ENCODE results near the gene STAB1. TPM values are rescaled to one million over a fixed set of nuclear protein-coding genes. Genes with fewer than 3 reads are reported as not detected.

The STAB1 gene
- total RNA-seq, 3 donors from 2014 or later: 47.7 to 149 (median 55.4) TPM

DNA sequence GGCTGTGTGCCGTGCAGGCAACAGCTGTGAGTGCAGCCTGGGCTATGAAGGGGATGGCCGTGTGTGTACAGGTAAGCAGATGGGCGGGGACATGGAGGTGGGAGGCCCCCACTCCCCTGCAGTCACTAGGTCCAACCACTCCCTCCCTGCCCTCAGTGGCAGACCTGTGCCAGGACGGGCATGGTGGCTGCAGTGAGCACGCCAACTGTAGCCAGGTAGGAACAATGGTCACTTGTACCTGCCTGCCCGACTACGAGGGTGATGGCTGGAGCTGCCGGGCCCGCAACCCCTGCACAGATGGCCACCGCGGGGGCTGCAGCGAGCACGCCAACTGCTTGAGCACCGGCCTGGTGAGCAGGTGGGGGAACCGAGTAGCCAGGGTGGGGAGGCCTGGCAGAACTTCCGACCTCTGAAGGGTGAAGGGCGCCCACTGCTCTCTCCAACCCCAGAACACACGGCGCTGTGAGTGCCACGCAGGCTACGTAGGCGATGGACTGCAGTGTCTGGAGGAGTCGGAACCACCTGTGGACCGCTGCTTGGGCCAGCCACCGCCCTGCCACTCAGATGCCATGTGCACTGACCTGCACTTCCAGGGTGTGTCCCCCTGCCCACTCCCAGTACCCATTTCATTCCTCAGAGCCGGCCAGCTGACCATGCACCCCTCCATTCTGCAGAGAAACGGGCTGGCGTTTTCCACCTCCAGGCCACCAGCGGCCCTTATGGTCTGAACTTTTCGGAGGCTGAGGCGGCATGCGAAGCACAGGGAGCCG is 26.9 kb downstream of the STAB1 start:
- DNase-seq (ENCODE audit: low spot score in 2 of 2): no peak
- no peak for TF ChIP-seq CTCF (IDR thresholded peaks at IDR 0.05)
- no peak for TF ChIP-seq POLR2A (IDR thresholded peaks at IDR 0.05)
- TF ChIP-seq POLR2AphosphoS5 (IDR thresholded peaks at IDR 0.05): no peak
- H3K9me3 ChIP-seq: no peaks in the 10 kb centered on the region
- no peak overlapping the region for H3K27ac ChIP-seq
- H3K27me3 ChIP-seq: no peaks in the 10 kb centered on the region
- intact Hi-C loops (cut with DNase I; ENCODE audit: low total_unique reads): no loop called here
- no peak overlapping the region for H3K4me3 ChIP-seq
- H3K36me3 ChIP-seq: no peaks in the 10 kb centered on the region
- H3K4me1 ChIP-seq: peaks cover 3 to 12% of the 10 kb centered on the region in 2 donors

- Histone ChIP-seq H3K36me3 (no peaks in the 10 kb centered on the region), H3K27ac (peak overlapping the region in 1 of 2 donors; percentile 3), H3K27me3 (no peaks in the 10 kb centered on the region), H3K4me1 (peaks cover 3 to 12% of the 10 kb centered on the region in 2 donors), H3K9me3 (no peaks in the 10 kb centered on the region), H3K4me3 (no peak overlapping the region)
- TF ChIP-seq POLR2AphosphoS5 (IDR thresholded peaks at IDR 0.05) (no peak), CTCF (IDR thresholded peaks at IDR 0.05) (no peak), POLR2A (IDR thresholded peaks at IDR 0.05) (no peak)
- no peak for DNase-seq (ENCODE audit: low spot score in 2 of 2)
- intact Hi-C loops (cut with DNase I; ENCODE audit: low total_unique reads): no loop called here
Measured at GRCh38 chr3:52522651-52523251, 27.6 kb downstream of the STAB1 start.

DNA sequence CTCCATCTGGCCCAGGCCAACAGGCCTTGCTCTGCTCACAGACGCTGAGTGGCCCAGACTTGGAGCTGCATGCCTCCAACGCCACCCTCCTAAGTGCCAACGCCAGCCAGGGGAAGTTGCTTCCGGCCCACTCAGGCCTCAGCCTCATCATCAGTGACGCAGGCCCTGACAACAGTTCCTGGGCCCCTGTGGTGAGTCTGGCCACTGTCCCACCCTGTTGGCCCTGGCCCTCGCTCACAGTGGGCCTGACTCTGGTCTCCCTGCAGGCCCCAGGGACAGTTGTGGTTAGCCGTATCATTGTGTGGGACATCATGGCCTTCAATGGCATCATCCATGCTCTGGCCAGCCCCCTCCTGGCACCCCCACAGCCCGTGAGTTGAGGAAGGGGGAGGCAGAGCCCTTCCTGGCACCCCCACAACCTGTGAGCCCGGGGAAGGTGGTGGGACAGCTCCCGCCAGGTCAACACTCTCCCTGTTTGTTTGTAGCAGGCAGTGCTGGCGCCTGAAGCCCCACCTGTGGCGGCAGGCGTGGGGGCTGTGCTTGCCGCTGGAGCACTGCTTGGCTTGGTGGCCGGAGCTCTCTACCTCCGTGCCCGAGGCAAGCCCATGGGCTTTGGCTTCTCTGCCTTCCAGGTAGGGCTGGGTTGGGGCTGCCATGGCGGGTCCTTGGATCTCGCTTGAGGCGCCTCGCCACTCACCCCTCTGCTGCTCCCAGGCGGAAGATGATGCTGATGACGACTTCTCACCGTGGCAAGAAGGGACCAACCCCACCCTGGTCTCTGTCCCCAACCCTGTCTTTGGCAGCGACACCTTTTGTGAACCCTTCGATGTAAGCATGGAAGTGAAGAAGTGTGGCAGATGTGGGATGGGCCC is 28.5 kb downstream of the STAB1 start:
- intact Hi-C loops (cut with DNase I; ENCODE audit: low total_unique reads): no loop called here
- no peaks in the 10 kb centered on the region for H3K36me3 ChIP-seq
- peak overlapping the region; percentile 29 to 75 for H3K27ac ChIP-seq
- no peak for DNase-seq (ENCODE audit: low spot score in 2 of 2)
- H3K4me3 ChIP-seq: no peak overlapping the region
- H3K9me3 ChIP-seq: no peaks in the 10 kb centered on the region
- H3K27me3 ChIP-seq: no peaks in the 10 kb centered on the region
- H3K4me1 ChIP-seq: peaks cover 3 to 12% of the 10 kb centered on the region in 2 donors
- no peak for TF ChIP-seq POLR2A (IDR thresholded peaks at IDR 0.05)
- no peak for TF ChIP-seq CTCF (IDR thresholded peaks at IDR 0.05)
- TF ChIP-seq POLR2AphosphoS5 (IDR thresholded peaks at IDR 0.05): no peak

- Histone ChIP-seq H3K4me3 (no peak overlapping the region), H3K36me3 (no peaks in the 10 kb centered on the region), H3K27me3 (no peaks in the 10 kb centered on the region), H3K4me1 (peaks cover 3 to 12% of the 10 kb centered on the region in 2 donors), H3K9me3 (no peaks in the 10 kb centered on the region), H3K27ac (peak overlapping the region; percentile 75 to 79)
- DNase-seq (ENCODE audit: low spot score in 2 of 2): no peak
- TF ChIP-seq POLR2A (IDR thresholded peaks at IDR 0.05): no peak
- TF ChIP-seq POLR2AphosphoS5 (IDR thresholded peaks at IDR 0.05): no peak
- TF ChIP-seq CTCF (IDR thresholded peaks at IDR 0.05): no peak
- intact Hi-C loops (cut with DNase I; ENCODE audit: low total_unique reads): no loop called here
Measured at GRCh38 chr3:52524258-52524751, 29.2 kb downstream of the STAB1 start.

All from breast epithelium (tissue), 4 donors.